ENCODE results near the gene AFF2. TPM values are rescaled to one million over a fixed set of nuclear protein-coding genes. Genes with fewer than 3 reads are reported as not detected.

The AFF2 gene
- total RNA-seq, 3 donors from 2014 or later: 0.29 to 0.63 TPM; not detected in 1

DNA sequence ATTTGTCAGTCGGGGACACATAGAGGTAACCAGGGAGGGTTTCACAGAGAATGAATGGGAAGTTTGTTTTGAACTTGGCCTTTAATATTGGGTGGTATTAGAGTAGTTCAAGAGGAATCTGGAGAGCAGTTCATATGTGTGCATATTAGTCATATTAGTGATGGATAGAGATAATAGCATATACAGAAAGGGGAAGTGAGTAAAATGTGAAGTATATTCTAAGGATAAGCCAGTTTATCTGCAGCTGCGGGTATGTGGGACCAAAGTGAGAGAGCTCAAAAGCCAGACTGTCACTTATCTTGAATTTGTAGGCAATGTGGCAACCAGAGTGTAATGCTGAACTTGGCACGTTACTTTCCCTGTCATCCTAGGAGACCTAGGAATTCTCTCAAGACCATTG lies 169.9 kb downstream of the AFF2 start:
- no peak overlapping the region for H3K4me3 ChIP-seq
- H3K36me3 ChIP-seq (ENCODE audit: low read depth): no peaks in the 10 kb centered on the region
- DNase-seq: no peak
- no peak for ATAC-seq
- no peaks in the 10 kb centered on the region for H3K4me1 ChIP-seq (ENCODE audit: low read depth)
- TF ChIP-seq, protein P1, sequence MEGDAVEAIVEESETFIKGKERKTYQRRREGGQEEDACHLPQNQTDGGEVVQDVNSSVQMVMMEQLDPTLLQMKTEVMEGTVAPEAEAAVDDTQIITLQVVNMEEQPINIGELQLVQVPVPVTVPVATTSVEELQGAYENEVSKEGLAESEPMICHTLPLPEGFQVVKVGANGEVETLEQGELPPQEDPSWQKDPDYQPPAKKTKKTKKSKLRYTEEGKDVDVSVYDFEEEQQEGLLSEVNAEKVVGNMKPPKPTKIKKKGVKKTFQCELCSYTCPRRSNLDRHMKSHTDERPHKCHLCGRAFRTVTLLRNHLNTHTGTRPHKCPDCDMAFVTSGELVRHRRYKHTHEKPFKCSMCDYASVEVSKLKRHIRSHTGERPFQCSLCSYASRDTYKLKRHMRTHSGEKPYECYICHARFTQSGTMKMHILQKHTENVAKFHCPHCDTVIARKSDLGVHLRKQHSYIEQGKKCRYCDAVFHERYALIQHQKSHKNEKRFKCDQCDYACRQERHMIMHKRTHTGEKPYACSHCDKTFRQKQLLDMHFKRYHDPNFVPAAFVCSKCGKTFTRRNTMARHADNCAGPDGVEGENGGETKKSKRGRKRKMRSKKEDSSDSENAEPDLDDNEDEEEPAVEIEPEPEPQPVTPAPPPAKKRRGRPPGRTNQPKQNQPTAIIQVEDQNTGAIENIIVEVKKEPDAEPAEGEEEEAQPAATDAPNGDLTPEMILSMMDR (IDR thresholded peaks at IDR 0.05): no peak
- intact Hi-C loops (cut with DNase I, micrococcal nuclease): no loop called here
- peaks cover 6% of the 10 kb centered on the region for H3K9me3 ChIP-seq

DNA sequence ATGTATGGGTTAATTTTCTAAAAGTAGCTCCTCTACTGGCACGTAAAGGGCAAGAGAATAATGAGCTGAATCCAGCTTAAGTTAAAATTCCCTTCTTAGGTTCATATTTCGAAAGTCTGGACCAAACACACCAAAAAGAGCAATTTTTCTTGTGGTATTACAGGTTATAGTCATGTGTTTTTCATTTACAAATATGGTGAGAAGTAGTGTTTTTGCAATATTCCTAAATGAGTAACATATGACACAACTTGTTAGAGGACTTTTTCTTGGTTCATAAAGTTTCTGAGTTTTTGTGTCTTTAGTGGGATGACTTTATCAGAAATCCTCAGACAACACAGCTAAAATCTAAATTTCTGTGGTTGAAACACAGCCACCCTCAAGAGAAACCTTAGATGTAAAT lies 172.1 kb downstream of the AFF2 start:
- Histone ChIP-seq H3K4me1 (ENCODE audit: low read depth) (no peaks in the 10 kb centered on the region), H3K9me3 (peaks cover 6% of the 10 kb centered on the region), H3K36me3 (ENCODE audit: low read depth) (no peaks in the 10 kb centered on the region), H3K4me3 (no peak overlapping the region)
- intact Hi-C loops (cut with DNase I, micrococcal nuclease): no loop called here
- DNase-seq: no peak
- no peak for ATAC-seq
- TF ChIP-seq, protein P1 (IDR thresholded peaks at IDR 0.05): no peak

DNA sequence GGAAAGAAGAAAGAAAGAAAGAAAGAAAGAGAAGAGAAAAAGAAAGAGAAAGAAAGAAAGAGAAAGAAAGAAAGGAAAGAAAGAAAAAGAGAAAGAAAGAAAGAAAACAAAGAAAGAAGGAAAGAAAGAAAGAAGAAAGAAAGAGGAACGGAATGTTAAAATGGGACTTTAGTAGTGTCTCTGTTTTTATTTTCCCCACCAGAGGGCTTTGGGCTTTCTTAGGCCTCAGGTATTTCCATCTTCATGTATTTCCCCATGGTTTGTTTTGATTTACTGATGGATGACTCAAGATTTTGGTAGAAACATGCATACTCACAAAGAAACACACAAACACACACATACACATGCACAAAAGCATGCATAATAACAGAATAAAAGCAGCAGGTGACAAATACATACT lies 181.2 kb downstream of the AFF2 start:
- H3K4me3 ChIP-seq: no peak overlapping the region
- ATAC-seq: no peak
- no peaks in the 10 kb centered on the region for H3K9me3 ChIP-seq
- intact Hi-C loops (cut with DNase I, micrococcal nuclease): no loop called here
- H3K4me1 ChIP-seq (ENCODE audit: low read depth): no peaks in the 10 kb centered on the region
- no peaks in the 10 kb centered on the region for H3K36me3 ChIP-seq (ENCODE audit: low read depth)
- no peak for DNase-seq
- TF ChIP-seq, protein P1 (IDR thresholded peaks at IDR 0.05): no peak

DNA sequence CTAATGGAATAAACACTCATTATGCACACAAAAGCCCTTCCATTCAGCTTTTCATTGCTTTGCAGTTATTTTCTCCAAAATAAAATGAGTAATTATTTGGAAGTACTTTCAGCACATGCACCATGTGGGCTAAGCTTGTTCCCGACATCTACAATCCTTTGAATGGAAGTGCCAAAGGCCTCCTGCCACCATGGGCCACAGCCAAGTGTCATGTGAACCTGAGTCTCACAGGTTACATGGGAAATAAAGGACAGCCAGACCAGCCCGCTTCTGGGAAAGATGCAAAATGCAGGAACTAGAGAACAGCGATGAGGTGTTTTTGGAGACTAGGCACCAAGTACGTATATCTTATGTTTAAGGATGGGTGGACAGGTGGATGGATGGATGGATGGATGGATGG lies 181.8 kb downstream of the AFF2 start:
- DNase-seq (no peak), ATAC-seq (no peak)
- TF ChIP-seq, protein P1 (IDR thresholded peaks at IDR 0.05): no peak
- no peaks in the 10 kb centered on the region for H3K36me3 ChIP-seq (ENCODE audit: low read depth)
- no peaks in the 10 kb centered on the region for H3K9me3 ChIP-seq
- intact Hi-C loops (cut with DNase I, micrococcal nuclease): no loop called here
- H3K4me3 ChIP-seq: no peak overlapping the region
- H3K4me1 ChIP-seq (ENCODE audit: low read depth): no peaks in the 10 kb centered on the region

DNA sequence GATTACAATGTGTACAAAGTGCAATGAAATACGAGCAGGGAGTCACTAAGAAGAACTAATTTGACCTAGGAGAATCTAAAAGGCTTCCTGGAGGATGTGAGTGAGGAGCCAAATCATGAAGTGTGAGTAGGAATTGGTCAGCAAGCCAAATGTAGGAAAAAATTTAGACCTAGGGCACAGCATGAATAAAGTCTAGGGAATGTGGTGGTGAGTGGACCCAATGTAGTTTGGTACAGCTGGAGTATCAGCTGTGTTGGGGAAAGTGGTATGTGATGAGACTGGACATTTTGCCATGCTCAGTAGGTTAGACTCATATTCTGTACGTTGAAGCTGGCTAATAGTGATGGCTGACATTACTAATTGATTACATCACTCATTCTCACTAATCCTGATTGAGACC lies 191.0 kb downstream of the AFF2 start:
- ATAC-seq: no peak
- intact Hi-C loops (cut with DNase I, micrococcal nuclease): no loop called here
- no peak for DNase-seq

More for the DNA sequence above, 191.0 kb downstream of the AFF2 start:
- Histone ChIP-seq H3K4me1 (ENCODE audit: low read depth) (no peaks in the 10 kb centered on the region), H3K9me3 (no peaks in the 10 kb centered on the region), H3K4me3 (no peak overlapping the region), H3K36me3 (ENCODE audit: low read depth) (no peaks in the 10 kb centered on the region)
- TF ChIP-seq, protein P1 (IDR thresholded peaks at IDR 0.05): no peak
